LNCaP clone FGC (cell line): ENCODE data around the gene STRADA.

Source experiments
- DNase-seq: peaks from one replicate; pipeline ENCODE4 v3.0.0-alpha.2; 2011; ENCODE audit warnings: low read depth
- H3K4me3 ChIP-seq: 2 replicates; pipeline ENCODE4 v1.5.1; 2011; ENCODE audit warnings: mild to moderate bottlenecking, low read depth, low read length, control low read depth
- TF ChIP-seq, protein P1 (sequence below): IDR thresholded peaks from 2 replicates; pipeline ENCODE4 v1.5.1; 2012; ENCODE audit warnings: mild to moderate bottlenecking; ENCODE audit not compliant: control insufficient read depth, insufficient read depth; ENCODE audit errors: extremely low read depth

Gene STRADA

DNA sequence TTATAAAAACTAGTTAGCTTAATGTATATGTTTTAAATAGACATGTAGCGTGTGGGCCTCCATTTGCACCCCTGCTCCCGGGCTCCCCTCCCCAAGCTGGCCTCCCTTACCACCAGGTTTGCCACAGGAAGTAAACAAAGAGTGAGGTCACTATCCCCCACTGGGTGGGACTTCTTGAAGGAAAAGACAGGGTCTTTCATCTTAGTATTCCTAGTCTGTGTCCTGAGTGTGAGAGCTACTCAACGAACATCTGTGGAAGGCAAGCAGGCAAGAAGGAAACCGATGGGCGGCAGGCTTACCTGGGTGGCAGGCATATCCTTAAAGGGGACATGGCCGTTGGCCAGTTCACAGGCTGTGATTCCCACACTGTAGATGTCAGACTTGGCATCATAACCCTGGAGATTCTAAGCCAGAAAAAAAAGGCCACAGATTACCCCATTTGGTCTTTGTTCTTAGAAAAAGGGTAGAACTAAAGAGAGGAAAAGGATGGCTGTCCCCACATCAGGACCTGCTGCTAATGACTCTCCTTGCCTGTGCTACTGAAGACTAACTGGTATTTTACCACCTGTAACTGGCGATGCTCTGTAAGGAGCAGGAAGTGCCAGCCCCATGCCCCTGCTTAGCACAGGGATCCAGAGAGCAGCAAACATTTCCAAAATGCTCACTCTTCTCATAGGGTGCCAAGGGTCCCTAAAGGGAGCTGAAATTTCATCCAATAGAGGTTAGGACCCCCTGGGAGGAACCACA, 35.1 kb downstream of the STRADA start:
- H3K4me3 ChIP-seq: no peak overlapping the region
- TF ChIP-seq, protein P1, sequence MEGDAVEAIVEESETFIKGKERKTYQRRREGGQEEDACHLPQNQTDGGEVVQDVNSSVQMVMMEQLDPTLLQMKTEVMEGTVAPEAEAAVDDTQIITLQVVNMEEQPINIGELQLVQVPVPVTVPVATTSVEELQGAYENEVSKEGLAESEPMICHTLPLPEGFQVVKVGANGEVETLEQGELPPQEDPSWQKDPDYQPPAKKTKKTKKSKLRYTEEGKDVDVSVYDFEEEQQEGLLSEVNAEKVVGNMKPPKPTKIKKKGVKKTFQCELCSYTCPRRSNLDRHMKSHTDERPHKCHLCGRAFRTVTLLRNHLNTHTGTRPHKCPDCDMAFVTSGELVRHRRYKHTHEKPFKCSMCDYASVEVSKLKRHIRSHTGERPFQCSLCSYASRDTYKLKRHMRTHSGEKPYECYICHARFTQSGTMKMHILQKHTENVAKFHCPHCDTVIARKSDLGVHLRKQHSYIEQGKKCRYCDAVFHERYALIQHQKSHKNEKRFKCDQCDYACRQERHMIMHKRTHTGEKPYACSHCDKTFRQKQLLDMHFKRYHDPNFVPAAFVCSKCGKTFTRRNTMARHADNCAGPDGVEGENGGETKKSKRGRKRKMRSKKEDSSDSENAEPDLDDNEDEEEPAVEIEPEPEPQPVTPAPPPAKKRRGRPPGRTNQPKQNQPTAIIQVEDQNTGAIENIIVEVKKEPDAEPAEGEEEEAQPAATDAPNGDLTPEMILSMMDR: no peak
- DNase-seq: no peak

DNA sequence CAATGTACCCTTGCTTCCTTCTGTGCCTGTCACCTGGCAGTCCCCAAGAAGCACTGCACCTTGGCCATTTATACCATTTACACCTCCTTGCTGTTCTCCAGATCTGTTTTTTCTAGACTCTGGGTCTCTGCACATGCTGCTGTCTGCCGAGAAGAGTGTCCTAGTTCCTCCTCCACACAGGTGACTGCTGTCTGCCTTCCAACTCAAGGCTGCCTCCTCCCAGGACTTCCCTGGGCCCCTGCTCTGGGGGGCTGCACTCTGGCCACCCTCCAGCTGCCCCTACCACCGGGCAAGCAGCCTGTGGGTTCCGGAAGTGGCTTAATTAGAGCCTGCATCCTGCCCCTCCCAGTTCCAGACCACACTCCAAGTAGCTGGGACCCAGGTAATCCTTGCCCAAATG, 35.9 kb downstream of the STRADA start:
- H3K4me3 ChIP-seq: no peak overlapping the region
- TF ChIP-seq, protein P1: no peak
- DNase-seq: no peak

DNA sequence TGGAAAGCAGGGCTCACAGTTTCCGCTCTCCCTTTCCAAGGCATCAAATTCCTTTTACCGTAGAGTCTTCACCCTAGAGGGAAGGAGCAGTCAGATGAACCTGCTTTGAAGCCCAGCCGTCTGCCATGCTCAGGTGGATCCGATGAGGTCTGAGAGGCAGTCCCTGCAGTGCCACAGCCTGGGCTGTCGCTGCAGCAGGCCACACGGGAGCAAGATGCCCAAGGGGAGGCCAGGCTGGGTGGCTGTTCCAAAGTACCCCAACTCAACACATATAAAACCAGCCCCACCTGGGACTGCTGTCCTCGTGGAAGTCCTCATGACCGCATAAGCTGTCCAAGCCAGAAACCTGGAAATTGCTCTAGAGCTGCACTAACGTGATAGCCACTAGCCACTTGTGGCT, 36.8 kb downstream of the STRADA start:
- no peak for DNase-seq
- TF ChIP-seq, protein P1: no peak
- no peak overlapping the region for H3K4me3 ChIP-seq

DNA sequence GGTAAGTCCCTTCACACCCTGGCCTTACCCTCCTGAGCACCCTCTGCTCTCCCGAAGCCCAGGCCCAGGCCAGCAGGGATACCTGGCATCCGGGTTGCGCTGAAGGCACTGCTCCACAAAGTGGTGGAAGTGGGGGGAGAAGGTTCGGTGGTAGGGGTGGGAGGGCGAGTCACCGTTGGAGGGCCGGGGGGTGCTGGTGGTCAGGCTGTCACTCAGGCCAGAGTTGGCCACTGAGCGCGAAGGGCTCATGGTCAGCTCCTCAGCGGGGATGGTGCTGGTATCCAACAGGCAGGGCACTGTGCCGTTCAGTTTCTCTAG, 37.4 kb downstream of the STRADA start:
- no peak for DNase-seq
- H3K4me3 ChIP-seq: no peak overlapping the region
- TF ChIP-seq, protein P1: no peak

DNA sequence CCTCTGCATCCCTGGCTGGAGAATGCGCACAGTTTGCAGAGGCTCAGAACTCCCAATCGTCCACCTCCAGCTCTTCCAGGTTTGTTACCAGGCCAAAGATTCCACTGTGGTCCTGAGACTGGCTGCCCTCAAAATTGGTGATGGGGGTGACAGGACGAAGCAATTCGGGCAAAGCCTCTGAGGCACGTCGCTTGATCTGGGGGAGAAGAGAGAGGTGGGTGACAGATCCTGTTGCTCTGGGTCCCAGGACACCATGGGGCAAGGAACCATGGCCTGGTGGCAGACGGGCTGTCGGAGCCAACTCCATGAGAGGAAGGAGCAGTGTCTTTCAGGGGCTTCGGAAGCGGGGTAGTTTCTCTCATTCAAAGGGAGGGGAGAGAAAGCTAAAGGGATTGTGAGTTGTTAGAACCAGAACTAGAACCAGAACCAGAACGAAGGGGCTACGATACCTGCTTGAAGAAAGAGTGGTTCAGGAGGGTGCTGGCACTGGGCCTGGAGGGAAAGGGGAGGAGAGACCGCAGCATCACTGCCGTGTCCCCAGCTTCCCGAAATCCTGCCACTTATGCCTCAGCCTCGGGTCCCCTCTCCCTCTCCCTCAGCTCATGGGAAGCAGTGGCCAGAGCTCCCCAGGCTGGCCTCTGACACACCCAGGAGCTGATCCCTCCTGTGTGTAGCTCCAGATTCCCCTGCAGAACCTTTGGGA, 37.9 kb downstream of the STRADA start:
- TF ChIP-seq, protein P1: no peak
- no peak for DNase-seq
- no peak overlapping the region for H3K4me3 ChIP-seq

DNA sequence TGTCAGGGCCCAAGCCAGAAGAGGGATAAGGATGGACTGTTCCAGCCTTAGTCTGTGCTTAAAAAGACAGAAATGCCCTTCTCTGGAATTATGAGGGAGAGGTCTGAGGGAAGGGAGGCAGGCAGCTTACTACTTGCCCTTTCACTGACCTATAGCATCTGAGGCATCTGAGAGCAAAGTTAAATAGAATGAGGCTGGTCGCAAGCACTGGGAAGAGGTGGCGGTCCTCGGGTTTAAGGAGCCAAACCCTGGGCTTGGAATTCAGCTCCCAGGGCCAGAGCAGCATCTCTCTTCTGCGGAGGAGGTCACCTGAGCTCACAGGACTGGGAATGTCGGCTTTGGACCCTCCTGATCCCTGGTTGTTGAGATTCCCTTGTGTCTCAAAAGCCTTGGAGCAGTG, 38.6 kb downstream of the STRADA start:
- TF ChIP-seq, protein P1: no peak
- H3K4me3 ChIP-seq: no peak overlapping the region
- DNase-seq: no peak

DNA sequence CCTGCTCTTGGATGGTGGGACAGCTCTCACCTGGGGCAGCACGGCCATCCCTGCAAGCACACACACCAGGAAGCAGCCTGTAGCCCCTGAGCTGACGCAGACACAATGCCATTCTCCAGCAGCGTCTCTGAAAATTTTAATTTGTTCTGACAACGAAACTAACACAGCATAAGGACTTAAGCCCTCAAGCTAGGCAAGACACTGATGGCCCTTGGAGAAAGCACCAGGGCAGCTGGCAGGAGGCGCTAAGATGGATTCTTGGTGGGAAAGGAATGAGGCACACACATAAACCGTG, 38.9 kb downstream of the STRADA start:
- no peak for DNase-seq
- TF ChIP-seq, protein P1: no peak
- H3K4me3 ChIP-seq: no peak overlapping the region
